ENCODE measurements around the gene ASPN. TPM values are rescaled to one million over a fixed set of nuclear protein-coding genes. Genes with fewer than 3 reads are reported as not detected.

ASPN gene
- 1 to 10 TPM; 1.4 to 4.2 (median 3.1) TPM for total RNA-seq

- in situ Hi-C loops (cut with MboI; ENCODE audit: low sequenced_read_pairs in 4 of 4), result no loop called here
- Histone ChIP-seq H3K4me3 (peak within 1 kb of the TSS in 2 of 4 donors; percentile 11 to 26), H3K27ac (peak within 1 kb of the TSS; percentile 12 to 64 (median 55)), H3K27me3 (no peaks in the 10 kb centered on the region), H3K36me3 (no peaks in the 10 kb centered on the region), H3K4me1 (peaks cover 13 to 24% of the 10 kb centered on the region in 2 donors), H3K9me3 (no peaks in the 10 kb centered on the region)
- TF ChIP-seq, protein P1, sequence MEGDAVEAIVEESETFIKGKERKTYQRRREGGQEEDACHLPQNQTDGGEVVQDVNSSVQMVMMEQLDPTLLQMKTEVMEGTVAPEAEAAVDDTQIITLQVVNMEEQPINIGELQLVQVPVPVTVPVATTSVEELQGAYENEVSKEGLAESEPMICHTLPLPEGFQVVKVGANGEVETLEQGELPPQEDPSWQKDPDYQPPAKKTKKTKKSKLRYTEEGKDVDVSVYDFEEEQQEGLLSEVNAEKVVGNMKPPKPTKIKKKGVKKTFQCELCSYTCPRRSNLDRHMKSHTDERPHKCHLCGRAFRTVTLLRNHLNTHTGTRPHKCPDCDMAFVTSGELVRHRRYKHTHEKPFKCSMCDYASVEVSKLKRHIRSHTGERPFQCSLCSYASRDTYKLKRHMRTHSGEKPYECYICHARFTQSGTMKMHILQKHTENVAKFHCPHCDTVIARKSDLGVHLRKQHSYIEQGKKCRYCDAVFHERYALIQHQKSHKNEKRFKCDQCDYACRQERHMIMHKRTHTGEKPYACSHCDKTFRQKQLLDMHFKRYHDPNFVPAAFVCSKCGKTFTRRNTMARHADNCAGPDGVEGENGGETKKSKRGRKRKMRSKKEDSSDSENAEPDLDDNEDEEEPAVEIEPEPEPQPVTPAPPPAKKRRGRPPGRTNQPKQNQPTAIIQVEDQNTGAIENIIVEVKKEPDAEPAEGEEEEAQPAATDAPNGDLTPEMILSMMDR (IDR thresholded peaks at IDR 0.05 in 4 of 5, conservative IDR thresholded peaks at IDR 0.05 in 1 of 5), result no peak
- TF ChIP-seq POLR2A (IDR thresholded peaks at IDR 0.05), result no peak
- ATAC-seq, result no peak
- DNase-seq, result no peak
- intact Hi-C loops (cut with DNase I; ENCODE audit: low total_unique reads), result no loop called here
These were observed at the start of gene ASPN for GRCh38 chr9:92482329-92482728. TSS of gene ASPN (minus strand) at chr9:92482506.

DNA sequence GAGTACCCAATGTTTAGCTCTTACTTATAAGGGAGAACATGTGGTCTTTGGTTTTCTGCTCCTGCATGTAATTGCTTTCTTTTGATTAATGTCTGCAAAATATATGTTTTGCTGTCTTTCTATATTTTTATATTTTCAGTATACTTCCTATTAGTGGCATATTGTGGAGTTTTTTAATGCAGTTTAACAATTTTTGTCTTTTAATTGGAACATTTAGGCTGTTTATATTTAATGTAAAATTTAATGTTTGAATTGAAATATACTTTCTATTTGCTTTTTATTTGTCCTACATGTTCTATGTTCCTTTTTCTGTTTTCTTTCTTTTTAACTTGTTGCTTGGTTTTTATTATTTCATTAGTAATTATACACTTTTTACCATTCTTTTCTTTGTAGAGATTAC lies 48.6 kb upstream of the ASPN start:
- Histone ChIP-seq H3K27me3 (no peaks in the 10 kb centered on the region), H3K36me3 (no peaks in the 10 kb centered on the region), H3K9me3 (no peaks in the 10 kb centered on the region), H3K27ac (no peak overlapping the region), H3K4me3 (no peak overlapping the region), H3K4me1 (no peaks in the 10 kb centered on the region)
- DNase-seq (no peak), ATAC-seq (no peak)
- intact Hi-C loops (cut with DNase I; ENCODE audit: low total_unique reads) (loop anchor here (5.0 kb wide), 1 partner anchor 86 kb away; no protein-coding TSS in a partner anchor), in situ Hi-C loops (cut with MboI; ENCODE audit: low sequenced_read_pairs in 4 of 4) (no loop called here)
- TF ChIP-seq, protein P1 (IDR thresholded peaks at IDR 0.05 in 4 of 5, conservative IDR thresholded peaks at IDR 0.05 in 1 of 5), result no peak
- no peak for TF ChIP-seq POLR2A (IDR thresholded peaks at IDR 0.05)

- intact Hi-C loops (cut with DNase I; ENCODE audit: low total_unique reads) (no loop called here), in situ Hi-C loops (cut with MboI; ENCODE audit: low sequenced_read_pairs in 4 of 4) (no loop called here)
- H3K27ac ChIP-seq, result no peak overlapping the region
These were observed 46.8 kb upstream of the ASPN start for GRCh38 chr9:92529124-92529523.

GRCh38 chr9:92528522-92528849 lies 46.2 kb upstream of the ASPN start:
- Histone ChIP-seq H3K27ac (peak overlapping the region in 2 of 4 donors; percentile 19 to 24), H3K9me3 (no peaks in the 10 kb centered on the region), H3K36me3 (no peaks in the 10 kb centered on the region), H3K4me3 (no peak overlapping the region), H3K4me1 (no peaks in the 10 kb centered on the region), H3K27me3 (no peaks in the 10 kb centered on the region)
- DNase-seq (no peak), ATAC-seq (no peak)
- intact Hi-C loops (cut with DNase I; ENCODE audit: low total_unique reads) (no loop called here), in situ Hi-C loops (cut with MboI; ENCODE audit: low sequenced_read_pairs in 4 of 4) (no loop called here)
- TF ChIP-seq, protein P1 (IDR thresholded peaks at IDR 0.05 in 4 of 5, conservative IDR thresholded peaks at IDR 0.05 in 1 of 5), result no peak
- TF ChIP-seq POLR2A (IDR thresholded peaks at IDR 0.05), result no peak

More at GRCh38 chr9:92529124-92529523, 46.8 kb upstream of the ASPN start:
- Histone ChIP-seq H3K36me3 (no peaks in the 10 kb centered on the region), H3K4me1 (no peaks in the 10 kb centered on the region), H3K9me3 (no peaks in the 10 kb centered on the region), H3K4me3 (no peak overlapping the region), H3K27me3 (no peaks in the 10 kb centered on the region)
- TF ChIP-seq, protein P1 (IDR thresholded peaks at IDR 0.05 in 4 of 5, conservative IDR thresholded peaks at IDR 0.05 in 1 of 5), result no peak
- TF ChIP-seq POLR2A (IDR thresholded peaks at IDR 0.05), result no peak
- no peak for ATAC-seq
- no peak for DNase-seq
